ENCODE data around the gene OR52A1.
"Not testable (repeated sequence)": the region's sequence is repeated elsewhere in the genome, so short reads cannot be mapped to it uniquely, and the experiment has no call there.

OR52A1 gene

DNA sequence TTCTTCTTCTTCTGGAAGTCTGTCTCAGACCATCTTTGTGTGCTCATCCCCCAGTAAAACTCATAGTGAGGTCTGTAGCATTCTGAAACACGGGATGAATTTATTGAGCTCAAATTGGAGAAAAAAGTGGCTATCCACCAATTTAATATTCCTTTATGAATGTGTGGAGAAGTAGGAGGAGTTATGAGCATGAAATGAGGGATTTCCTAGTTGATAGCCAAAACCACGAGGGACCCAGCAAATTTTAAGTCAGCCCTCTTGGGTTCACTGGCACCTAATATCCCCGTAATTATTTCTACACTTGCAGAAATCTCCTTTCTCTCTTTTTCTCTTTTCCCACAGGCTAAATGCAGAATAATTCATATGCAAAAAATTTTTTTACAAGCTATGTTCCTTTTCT, at the start of gene OR52A1:
OR52A1 (minus strand) TSS at position 101 of the 400 bp plus-strand sequence. CDS start 2,388 bp downstream, outside the sequence.
- DNase-seq, result no peak

DNA sequence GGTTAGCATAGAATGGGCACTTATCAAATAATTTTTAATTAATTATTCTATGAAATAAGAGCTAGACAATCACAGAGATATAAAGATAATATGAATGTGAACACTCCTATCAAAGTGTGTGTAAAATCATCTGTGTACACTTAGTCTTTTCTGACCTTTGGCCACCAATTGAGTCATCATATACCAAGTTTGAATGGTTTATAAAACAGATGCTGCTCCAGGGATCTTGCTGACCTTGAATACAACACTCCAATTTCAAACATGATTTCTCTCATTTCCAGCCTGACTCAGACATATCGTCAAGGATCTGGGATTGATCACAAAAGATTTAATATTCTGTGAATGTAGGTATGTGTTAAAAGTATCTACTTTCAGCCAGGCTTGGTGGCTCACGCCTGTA, 48.8 kb upstream of the OR52A1 start:
- no peak for DNase-seq

DNA sequence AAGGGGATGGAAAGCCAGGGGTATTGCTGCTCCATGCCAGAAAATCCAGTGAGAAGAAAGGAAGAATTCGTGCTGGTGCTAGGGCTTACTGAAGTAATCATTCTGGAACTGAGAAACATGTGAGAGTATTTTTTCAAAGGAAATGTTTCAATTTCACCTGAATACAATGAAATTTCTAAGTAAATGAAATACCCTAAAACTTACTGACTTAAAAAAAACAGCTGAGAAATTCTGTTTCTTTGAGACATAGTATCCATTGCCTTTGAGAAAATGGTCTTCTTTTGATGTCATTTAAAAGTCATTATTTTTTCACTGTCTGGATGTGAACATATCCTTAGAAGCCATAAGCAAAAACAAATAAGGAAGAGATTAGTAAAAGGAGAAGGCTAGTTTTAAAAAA, 46.0 kb upstream of the OR52A1 start, which contains the start of gene OR51V1:
OR51V1 (minus strand) TSS at position 101 of the 400 bp plus-strand sequence; CDS start at position 101, 0 bp downstream.
- no peak for DNase-seq

DNA sequence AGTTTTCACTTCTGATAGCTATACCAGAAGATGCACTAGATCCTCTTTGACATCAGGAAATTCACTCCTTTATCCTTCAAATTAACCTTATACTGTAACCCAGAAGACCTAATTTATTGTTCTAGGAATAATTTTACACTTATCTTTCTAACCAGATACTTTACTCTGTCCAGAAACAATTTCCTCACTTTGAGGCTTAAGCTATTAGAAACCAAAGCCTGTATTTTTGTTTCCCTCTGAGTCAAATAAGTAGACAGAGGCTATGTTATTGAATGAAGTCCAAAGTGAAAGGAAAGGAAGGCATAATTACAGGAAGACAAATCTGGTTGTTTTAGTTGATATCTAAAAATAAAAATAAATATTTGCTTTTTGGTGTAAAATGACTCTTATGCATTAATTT, 43.7 kb upstream of the OR52A1 start:
- DNase-seq, result no peak

DNA sequence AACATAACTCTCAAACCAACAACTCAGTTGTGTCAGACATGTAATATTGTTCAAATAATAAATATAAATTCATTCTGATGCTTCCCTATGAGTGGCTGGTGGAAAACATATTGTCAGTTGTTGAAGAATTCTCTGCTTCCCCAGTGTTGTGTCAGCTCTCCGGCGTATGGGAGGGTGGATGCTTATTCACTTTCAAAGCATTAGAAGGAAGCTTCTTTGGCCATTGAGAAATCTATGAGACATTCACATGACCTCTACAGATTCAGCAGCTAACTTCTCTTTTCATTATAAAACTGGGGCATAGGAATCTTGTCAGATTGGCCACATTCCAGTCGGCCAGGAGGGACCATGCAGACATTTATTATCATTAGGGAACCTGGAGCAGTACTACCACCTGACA, 43.0 kb upstream of the OR52A1 start:
- no peak for DNase-seq

DNA sequence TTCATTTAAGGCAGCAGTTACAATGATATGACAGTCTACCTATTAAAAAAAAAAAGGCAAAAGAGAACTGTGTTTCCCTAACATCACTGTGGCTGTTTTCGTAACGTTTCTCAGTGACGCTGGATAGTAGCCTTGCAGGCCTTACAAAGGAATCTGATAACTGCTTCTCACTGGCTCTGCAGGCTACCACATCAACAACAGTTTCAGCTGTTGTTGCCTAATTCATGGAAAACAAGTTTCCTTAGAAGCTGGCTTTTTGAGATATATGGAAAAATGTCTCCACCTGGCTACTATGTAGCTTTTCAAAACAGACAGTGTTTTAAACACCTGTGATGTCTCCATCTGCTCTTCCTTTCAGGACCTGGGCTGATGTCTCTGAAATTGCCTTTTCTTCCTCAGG, 42.2 kb upstream of the OR52A1 start:
- DNase-seq, result no peak

DNA sequence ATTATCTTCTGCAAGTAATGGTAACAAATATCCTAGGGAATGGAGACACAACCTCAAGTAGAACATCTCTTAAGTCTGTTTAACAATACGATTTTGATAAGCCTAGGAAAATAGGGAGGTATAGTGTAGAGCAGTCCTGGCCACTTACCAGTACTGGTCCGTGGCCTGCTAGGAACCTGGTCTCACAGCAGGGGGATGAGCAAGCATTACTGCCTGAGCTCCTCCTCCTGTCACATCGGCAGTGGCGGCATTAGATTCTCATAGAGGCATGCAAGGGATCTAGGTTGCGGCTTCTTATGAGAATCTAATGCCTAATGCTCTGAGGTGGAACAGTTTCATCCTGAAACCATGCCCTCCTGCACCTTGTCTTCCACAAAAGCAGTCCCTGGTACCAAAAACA, 41.5 kb upstream of the OR52A1 start:
- no peak for DNase-seq

DNA sequence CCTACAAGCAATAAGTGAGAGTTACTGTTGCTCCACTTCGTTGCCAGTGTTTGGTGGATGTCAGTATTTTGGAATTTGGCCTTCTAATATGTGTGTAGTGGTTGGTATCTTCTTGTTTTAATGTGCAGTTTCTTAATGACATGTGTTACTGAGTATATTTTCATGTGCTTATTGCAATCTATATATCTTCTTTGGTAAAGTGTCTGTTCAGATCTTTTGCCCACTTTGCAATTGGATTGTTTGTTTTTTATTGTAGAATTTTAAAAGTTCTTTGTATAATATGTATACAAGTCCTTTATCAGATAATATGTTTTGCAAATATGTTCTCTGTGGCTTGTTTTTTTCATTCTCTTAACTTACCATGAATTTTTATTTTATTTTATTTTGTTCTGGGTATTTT, 38.2 kb upstream of the OR52A1 start:
- no peak for DNase-seq

DNA sequence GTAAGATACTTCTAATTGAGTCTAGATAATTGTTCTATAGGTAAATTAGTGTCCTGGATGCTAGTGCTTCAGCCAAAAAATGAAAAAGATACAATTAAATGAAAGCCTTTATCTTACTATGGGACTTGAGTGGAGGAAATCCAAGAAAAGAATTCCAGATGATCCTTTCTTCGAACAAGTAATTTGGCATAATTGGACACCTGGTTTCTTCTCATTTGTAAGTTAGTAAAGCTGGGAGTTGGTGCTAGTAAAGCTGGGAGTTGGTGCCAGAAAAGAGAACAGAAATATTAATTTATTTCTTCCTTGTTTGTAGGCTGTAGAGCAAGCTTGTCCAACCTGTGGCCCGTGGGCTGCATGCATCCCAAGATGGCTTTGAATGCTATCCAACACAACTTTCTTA, 33.6 kb upstream of the OR52A1 start:
- DNase-seq, result no peak

DNA sequence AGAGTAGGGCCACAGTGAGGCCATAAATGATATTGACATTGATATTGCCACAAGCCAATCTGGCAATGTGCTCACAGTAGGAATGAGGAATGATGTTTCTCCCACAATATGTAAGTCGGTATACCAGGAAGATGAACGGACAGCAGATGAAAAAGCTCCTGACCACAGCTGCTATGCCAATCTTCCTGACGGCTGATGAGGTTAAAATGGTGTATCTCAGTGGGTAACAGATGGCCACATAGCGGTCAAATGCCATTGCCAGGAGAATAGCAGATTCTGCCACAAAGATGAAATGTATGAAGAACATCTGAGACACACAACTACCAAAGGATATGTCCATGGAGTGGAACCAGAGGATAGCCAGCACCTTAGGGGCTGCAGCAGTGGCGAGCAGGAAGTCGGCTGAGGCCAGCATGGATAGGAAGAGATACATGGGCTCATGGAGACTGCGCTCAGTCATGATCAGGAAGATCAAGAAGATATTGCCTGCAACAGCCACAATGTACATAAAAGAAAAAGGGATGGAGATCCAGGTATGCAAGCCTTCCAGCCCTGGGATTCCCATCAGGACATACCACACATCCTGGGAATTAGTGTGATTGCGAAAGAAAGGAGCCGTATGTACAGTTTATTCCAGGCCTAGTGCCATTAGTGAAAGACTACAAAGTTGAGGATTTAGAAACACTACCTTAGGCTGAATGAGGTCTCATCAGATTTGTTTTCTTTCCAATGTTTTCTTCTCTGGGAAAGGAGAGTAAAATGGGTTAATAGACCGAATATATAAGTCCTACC, 23.7 kb upstream of the OR52A1 start:
- no peak for DNase-seq

DNA sequence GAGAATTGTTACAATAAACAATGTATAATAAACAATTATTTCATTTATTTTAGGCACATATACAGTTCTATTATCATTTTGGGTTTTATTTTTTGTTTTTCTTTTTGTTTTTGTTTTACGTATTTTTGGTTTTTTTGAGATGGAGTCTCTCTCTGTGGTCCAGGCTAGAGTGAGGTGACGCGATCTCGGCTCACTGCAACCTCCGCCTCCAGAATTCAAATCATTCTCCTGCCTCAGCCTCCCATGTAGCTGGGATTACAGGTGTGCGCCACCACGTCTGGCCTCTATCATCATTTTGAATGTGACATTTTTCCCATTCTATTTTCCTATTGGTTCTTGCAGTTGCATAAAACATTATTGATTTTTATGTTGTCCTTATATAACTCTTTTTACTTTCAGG, 20.4 kb upstream of the OR52A1 start:
- DNase-seq, result no peak

DNA sequence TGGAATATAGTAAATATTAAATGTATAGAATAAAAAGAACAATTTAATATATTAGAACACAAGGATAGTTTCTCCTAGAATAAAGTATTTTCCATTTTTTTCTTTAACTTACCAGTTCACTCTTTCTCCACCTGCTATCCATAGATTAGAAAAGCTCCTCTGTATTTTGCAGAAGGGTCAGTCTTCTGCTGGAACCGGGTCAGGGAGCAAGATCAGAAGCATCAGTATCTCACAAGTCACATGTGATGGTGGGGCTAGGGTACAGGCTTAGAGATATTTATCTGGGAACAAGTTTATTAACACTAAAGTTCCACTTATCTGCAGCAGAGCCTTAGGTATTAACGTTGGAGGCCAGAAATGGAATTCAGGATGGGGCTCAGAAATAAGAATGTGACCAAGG, 17.3 kb upstream of the OR52A1 start:
- DNase-seq, result no peak

DNA sequence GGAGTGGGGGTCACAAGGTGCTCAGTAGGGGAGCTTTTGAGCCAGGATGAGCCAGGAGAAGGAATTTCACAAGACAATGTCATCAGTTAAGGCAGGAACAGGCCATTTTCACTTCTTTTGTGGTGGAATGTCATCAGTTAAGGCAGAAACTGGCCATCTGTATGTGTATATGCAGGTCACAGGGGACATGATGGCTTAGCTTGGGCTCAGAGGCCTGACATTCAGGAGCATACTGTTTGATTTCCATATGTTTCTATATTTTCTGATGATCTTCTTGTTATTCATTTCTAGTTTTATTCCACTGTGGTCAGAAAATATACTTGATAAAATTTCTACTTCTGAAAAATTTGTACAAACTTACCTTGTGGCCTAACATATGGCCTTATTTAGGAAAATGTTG, 11.3 kb upstream of the OR52A1 start:
- not testable (repeated sequence) for DNase-seq

DNA sequence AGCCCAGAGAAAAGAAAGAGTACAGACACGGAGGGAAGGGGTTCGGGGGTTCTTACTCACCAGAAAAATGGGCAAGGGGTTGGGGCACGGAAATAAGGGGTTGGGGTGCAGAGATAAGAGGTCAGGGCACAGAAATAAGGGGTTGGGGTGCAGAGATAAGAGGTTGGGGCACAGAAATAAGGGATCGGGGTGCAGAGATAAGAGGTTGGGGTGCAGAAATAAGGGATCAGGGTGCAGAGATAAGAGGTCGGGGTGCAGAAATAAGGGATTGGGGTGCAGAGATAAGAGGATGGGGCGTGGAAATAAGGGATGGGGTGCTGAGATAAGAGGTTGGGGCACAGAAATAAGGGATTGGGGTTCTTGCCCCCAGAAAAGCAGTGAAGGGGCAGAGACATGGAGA, 10.2 kb upstream of the OR52A1 start:
- not testable (repeated sequence) for DNase-seq

DNA sequence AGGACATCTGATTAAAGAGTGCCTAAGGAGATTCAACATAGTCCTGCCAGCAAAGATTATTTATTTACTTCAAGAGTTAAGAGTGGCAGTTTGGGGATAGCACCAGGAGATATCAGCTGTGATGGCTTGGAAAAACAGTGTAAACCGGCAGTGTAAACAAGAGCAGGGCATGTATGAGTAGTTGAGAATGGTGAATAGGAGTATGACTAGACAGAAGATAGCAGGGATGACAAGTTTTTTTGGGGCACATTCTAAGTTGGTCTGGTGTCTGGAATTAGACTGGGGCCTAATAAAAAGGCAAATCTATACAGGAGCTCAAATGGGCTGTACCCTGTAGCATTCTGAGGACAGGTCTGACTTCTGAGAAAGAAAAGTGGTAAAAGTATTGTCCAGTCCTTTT, 6.5 kb upstream of the OR52A1 start:
- not testable (repeated sequence) for DNase-seq

DNA sequence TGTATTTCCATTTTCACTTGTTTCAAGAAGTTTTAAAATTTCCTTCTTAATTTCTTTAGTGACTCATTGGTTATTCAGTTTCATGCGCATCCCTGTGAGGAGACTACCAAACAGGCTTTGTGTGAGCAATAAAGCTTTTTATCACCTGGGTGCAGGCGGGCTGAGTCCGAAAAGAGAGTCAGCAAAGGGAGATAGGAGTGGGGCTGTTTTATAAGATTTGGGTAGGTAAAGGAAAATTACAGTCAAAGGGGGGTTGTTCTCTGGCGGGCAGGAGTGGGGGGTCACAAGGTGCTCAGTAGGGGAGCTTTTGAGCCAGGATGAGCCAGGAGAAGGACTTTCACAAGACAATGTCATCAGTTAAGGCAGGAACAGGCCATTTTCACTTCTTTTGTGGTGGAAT, 5.7 kb upstream of the OR52A1 start:
- not testable (repeated sequence) for DNase-seq

DNA sequence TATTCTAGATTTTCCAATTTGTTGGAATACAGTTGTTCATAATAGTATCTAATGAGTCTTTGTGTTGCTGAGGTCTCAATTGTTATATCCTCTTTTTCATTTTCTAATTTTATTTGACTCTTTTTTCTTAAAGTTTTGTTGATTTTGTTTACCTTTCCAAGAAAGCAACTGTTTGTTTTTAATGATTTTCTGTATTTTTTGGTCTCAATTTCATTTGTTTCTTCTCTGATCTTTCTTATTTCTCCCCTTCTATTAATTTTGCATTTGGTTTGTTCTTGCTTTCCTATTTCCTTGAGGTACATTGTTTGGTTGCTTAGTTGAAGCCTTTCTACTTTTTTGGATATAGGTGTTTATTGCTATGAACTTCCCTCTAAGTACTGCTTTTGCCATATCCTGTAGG, 5.2 kb upstream of the OR52A1 start:
- DNase-seq, result no peak

DNA sequence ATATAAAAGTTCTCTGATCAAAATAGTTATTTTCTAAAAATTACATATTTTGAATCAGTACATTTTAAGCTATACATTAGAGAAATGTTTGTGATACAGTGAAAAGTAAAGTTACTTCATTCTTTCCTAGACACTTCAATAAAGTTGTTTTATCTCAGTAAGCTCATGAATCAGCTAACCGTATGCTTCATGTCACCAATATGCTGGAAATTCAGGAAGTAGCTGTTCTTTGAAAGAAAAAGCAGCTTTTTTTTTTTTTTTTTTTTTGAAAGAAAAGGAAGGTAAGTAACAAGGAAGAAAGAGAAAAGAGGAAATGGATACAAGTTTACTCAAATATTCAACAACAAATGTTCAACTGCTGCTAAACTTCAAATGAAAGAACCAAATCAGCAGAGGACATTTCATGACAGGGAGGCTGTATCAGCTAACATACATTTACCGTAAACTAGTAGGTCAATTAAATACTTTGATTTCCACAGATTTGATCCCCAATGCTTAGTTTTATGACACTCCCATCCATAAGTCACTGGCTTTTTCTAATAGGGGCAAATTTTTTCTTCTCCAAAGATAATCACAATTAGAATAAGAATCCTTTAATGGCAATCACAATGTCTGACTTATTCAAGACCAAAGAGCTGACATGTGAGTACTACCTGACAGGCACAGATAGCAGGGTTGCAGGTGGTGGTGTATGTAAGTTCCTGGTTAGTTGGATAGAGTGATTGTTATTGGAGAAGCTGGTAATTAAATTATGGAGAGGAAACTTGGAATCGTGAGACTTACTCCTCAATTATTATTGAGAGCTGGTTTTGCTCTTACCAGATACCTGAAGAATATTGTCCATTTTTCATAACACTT, 754 bp downstream of the OR52A1 start:
- no peak for DNase-seq

DNA sequence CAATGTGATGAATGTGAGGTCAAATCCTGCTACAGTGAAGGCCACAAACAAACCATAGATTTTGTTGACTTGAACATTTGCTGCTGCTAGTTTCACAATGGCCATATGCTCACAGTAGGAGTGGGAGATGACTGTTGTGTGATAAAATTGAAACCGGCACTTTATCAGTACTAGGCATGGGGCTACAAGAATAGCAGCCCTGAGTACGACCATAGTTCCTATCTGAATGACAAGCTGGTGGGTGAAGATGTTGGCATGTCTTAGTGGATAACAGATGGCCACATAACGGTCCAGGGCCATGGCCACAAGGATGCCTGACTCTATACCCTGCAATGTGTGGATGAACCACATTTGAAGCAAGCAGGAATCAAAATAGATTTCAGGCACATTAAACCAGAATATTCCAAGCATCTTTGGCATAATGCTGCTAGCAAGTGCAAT, 2.8 kb downstream of the OR52A1 start:
- DNase-seq, result no peak

DNA sequence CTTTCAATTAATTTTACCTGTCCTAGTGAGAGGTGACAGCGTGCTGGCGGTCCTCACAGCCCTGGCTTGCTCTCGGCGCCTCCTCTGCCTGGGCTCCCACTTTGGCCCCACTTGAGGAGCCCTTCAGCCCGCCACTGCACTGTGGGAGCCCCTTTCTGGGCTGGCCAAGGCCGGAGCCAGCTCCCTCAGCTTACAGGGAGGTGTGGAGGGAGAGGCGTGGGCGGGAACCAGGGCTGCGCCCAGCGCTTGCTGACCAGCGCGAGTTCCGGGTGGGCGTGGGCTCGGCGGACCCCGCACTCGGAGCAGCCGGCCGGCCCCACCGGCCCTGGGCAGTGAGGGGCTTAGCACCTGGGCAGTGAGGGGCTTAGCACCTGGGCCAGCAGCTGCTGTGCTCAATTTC, 10.4 kb downstream of the OR52A1 start:
- DNase-seq, result not testable (repeated sequence)

DNA sequence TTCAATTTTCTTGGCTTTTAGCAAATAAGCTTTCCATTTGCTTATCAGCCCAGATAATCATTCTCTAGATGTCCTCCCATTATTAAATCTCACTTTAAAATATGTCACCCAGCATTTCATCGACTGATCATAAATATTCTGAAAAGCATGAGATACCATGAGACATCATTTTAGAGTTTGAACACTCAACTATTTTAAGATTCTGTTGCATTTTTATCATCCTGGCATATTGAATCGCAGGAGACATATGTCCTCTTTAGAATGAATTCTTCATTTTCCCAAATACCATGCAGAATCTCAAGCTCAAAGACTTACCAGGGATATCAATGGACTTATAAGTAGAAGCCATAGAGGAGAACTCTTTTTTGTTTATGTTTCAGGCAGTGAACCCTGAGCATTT, 16.6 kb downstream of the OR52A1 start, which contains the start of gene OR52A5:
OR52A5 (minus strand) TSS at position 361 of the 400 bp plus-strand sequence. CDS start 5,714 bp downstream, outside the sequence.
- DNase-seq, result no peak

DNA sequence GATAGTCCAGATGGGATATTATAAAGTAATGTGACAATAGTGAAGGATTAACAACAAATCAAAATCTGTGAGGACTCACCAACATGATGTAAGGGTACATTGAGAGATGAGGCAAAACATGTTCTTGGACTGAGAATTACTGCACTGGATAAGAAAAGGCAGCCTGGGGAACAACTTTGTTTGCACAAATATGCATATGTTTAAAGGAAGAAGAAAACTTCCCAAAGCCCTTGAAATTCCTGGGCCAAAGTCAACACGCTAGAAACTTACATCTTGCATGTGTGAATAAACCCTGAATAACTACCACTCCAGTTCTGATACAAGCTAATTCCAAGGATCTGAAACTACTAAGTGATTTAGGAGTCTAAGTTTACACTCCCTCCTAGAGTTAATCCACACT, 17.5 kb downstream of the OR52A1 start:
- no peak for DNase-seq

DNA sequence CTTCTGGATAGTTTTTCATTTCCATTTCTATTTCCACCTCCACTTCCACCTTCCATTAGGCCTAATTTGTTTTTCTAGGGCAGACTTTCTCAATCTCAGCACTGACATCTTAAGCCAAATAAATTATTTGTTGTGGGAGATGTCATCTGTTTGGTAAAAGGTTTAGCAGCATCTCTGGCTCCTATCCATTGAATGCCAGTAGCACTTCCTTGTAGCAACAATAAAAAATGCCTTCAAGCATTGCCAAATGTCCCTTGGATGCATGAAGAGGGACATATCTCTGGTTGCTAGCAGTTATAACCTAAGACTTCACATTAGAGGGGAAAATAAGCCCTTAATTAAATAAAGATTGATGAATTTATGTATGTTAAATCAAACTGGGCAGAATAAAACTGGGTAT, 18.3 kb downstream of the OR52A1 start:
- no peak for DNase-seq

Data from CD4-positive, alpha-beta T cell treated with Interleukin-21 for 1 hour (primary cell).